ENCODE results near the gene PPHLN1. TPM values are rescaled to one million over a fixed set of nuclear protein-coding genes. Genes with fewer than 3 reads are reported as not detected.

PPHLN1 gene
- total RNA-seq, 2 experiments from 2014 or later: 73.2 to 76.1 TPM

GRCh38 chr12:42468341-42468821, 142.4 kb downstream of the PPHLN1 start:
- intact Hi-C loops (cut with micrococcal nuclease): no loop called here
- ChIA-PET POLR2A (no interaction called here), CTCF (interaction anchor here (1.1 to 2.6 kb wide), 2 partner anchors 15 to 33 kb away, joined by 3 to 12 read pairs; no protein-coding TSS in a partner anchor)
- Mint-ChIP-seq H3K4me1 (ENCODE audit: low read depth) (peaks cover 14% of the 10 kb centered on the region), H3K4me3 (no peak overlapping the region), H3K36me3 (ENCODE audit: low read depth) (no peaks in the 10 kb centered on the region), H3K27me3 (peaks cover 17% of the 10 kb centered on the region), H3K27ac (no peak overlapping the region), H3K9me3 (no peaks in the 10 kb centered on the region)
- ATAC-seq: no peak
- peak; percentile 13 for DNase-seq
- no peak for TF ChIP-seq CTCF (IDR thresholded peaks at IDR 0.05)

- no peaks in the 10 kb centered on the region for H3K9me3 Mint-ChIP-seq
- CTCF ChIA-PET: interaction anchor here (2.6 kb wide), 1 partner anchor 14 kb away, joined by 12 read pairs; no protein-coding TSS in a partner anchor
- DNase-seq (no peak), ATAC-seq (peak; percentile 23)
- peaks cover 21% of the 10 kb centered on the region for H3K27me3 Mint-ChIP-seq
- peak overlapping the region; percentile 57 for H3K4me3 Mint-ChIP-seq
- intact Hi-C loops (cut with micrococcal nuclease): no loop called here
- no peak for TF ChIP-seq CTCF (IDR thresholded peaks at IDR 0.05)
- H3K27ac Mint-ChIP-seq: no peak overlapping the region
- H3K4me1 Mint-ChIP-seq (ENCODE audit: low read depth): peaks cover 14% of the 10 kb centered on the region
- POLR2A ChIA-PET: no interaction called here
- no peaks in the 10 kb centered on the region for H3K36me3 Mint-ChIP-seq (ENCODE audit: low read depth)
These were observed 143.0 kb downstream of the PPHLN1 start for GRCh38 chr12:42468921-42469320.

GRCh38 chr12:42469355-42470175, 143.6 kb downstream of the PPHLN1 start:
- intact Hi-C loops (cut with micrococcal nuclease): no loop called here
- peak; percentile 9 for DNase-seq

GRCh38 chr12:42472376-42472775, 146.4 kb downstream of the PPHLN1 start:
- H3K27ac Mint-ChIP-seq: no peak overlapping the region
- H3K4me1 Mint-ChIP-seq (ENCODE audit: low read depth): peaks cover 14% of the 10 kb centered on the region
- no peak for DNase-seq
- ChIA-PET POLR2A (no interaction called here), CTCF (no interaction called here)
- no peak overlapping the region for H3K4me3 Mint-ChIP-seq
- intact Hi-C loops (cut with micrococcal nuclease): no loop called here
- H3K27me3 Mint-ChIP-seq: peaks cover 22% of the 10 kb centered on the region
- ATAC-seq: no peak
- H3K9me3 Mint-ChIP-seq: no peaks in the 10 kb centered on the region
- TF ChIP-seq CTCF (IDR thresholded peaks at IDR 0.05): no peak
- H3K36me3 Mint-ChIP-seq (ENCODE audit: low read depth): no peaks in the 10 kb centered on the region

More at GRCh38 chr12:42469355-42470175, 143.6 kb downstream of the PPHLN1 start:
- Mint-ChIP-seq H3K9me3 (no peaks in the 10 kb centered on the region), H3K4me1 (ENCODE audit: low read depth) (peaks cover 14% of the 10 kb centered on the region), H3K36me3 (ENCODE audit: low read depth) (no peaks in the 10 kb centered on the region), H3K27ac (no peak overlapping the region), H3K27me3 (peaks cover 21% of the 10 kb centered on the region), H3K4me3 (peak overlapping the region; percentile 57)
- POLR2A ChIA-PET: no interaction called here
- TF ChIP-seq CTCF (IDR thresholded peaks at IDR 0.05): no peak
- CTCF ChIA-PET: interaction anchor here (2.6 kb wide), 1 partner anchor 13 kb away, joined by 12 read pairs; no protein-coding TSS in a partner anchor
- ATAC-seq: peak; percentile 88

GRCh38 chr12:42473130-42473529, 147.2 kb downstream of the PPHLN1 start:
- peaks cover 24% of the 10 kb centered on the region for H3K27me3 Mint-ChIP-seq
- no peaks in the 10 kb centered on the region for H3K9me3 Mint-ChIP-seq
- ATAC-seq: no peak
- no peak for DNase-seq
- intact Hi-C loops (cut with micrococcal nuclease): no loop called here
- POLR2A ChIA-PET: no interaction called here
- no peak overlapping the region for H3K4me3 Mint-ChIP-seq
- peaks cover 14% of the 10 kb centered on the region for H3K4me1 Mint-ChIP-seq (ENCODE audit: low read depth)
- H3K36me3 Mint-ChIP-seq (ENCODE audit: low read depth): no peaks in the 10 kb centered on the region
- no peak overlapping the region for H3K27ac Mint-ChIP-seq
- no peak for TF ChIP-seq CTCF (IDR thresholded peaks at IDR 0.05)
- CTCF ChIA-PET: interaction anchor here (1.3 to 1.5 kb wide), 2 partner anchors 9 to 10 kb away, joined by 4 to 5 read pairs; no protein-coding TSS in a partner anchor

All from activated CD8-positive, alpha-beta T cell treated with anti-CD3 and anti-CD28 coated beads for 36 hours (primary cell).